ENCODE results near the gene LCN6. TPM values are rescaled to one million over a fixed set of nuclear protein-coding genes. Genes with fewer than 3 reads are reported as not detected.
"Not testable (repeated sequence)": the region's sequence is repeated elsewhere in the genome, so short reads cannot be mapped to it uniquely, and the experiment has no call there.

Gene LCN6
- total and polyA plus RNA-seq, 5 experiments from 2014 or later = not detected

- no peak for DNase-seq
- Mint-ChIP-seq H3K36me3 (no peaks in the 10 kb centered on the region), H3K27ac (no peak overlapping the region), H3K4me1 (peaks cover 0 to 16% (median 6%) of the 10 kb centered on the region in 4 donors), H3K27me3 (peaks cover 2 to 21% (median 13%) of the 10 kb centered on the region in 5 donors), H3K9me3 (no peaks in the 10 kb centered on the region), H3K4me3 (no peak overlapping the region)
- POLR2A ChIA-PET = no interaction called here
- no peak for ATAC-seq
These were observed 41.3 kb downstream of the LCN6 start for GRCh38 chr9:136707011-136707410.

- POLR2A ChIA-PET = no interaction called here
These were observed 42.8 kb downstream of the LCN6 start for GRCh38 chr9:136705564-136705963.

GRCh38 chr9:136704741-136705140 lies 43.6 kb downstream of the LCN6 start:
- H3K9me3 Mint-ChIP-seq, H3K4me3 Mint-ChIP-seq, H3K27me3 Mint-ChIP-seq, H3K36me3 Mint-ChIP-seq, H3K27ac Mint-ChIP-seq, DNase-seq, ATAC-seq, POLR2A ChIA-PET: not testable (repeated sequence)
- peaks cover 11 to 32% (median 18%) of the 10 kb centered on the region in 4 donors for H3K4me1 Mint-ChIP-seq

More at GRCh38 chr9:136705564-136705963, 42.8 kb downstream of the LCN6 start:
- H3K9me3 Mint-ChIP-seq = no peaks in the 10 kb centered on the region
- no peak for ATAC-seq
- H3K36me3 Mint-ChIP-seq = no peaks in the 10 kb centered on the region
- no peak for DNase-seq
- H3K27ac Mint-ChIP-seq = peak overlapping the region in 2 of 10 donors; percentile 3 to 33
- no peak overlapping the region for H3K4me3 Mint-ChIP-seq
- H3K4me1 Mint-ChIP-seq = peaks cover 9 to 26% (median 13%) of the 10 kb centered on the region in 4 donors
- peaks cover 2 to 10% (median 7%) of the 10 kb centered on the region in 5 donors for H3K27me3 Mint-ChIP-seq

GRCh38 chr9:136703276-136703860 lies 45.0 kb downstream of the LCN6 start:
- Mint-ChIP-seq H3K36me3 (no peaks in the 10 kb centered on the region), H3K27ac (peak overlapping the region in 5 of 10 donors; percentile 6 to 67 (median 28)), H3K4me3 (no peak overlapping the region), H3K9me3 (no peaks in the 10 kb centered on the region), H3K4me1 (peaks cover 11 to 33% (median 19%) of the 10 kb centered on the region in 4 donors), H3K27me3 (peaks cover 0 to 3% (median 0%) of the 10 kb centered on the region in 5 donors)
- DNase-seq (no peak), ATAC-seq (no peak)
- POLR2A ChIA-PET = interaction anchor here (1.0 kb wide), 2 partner anchors 16 to 23 kb away, joined by 3 read pairs; no protein-coding TSS in a partner anchor

- Mint-ChIP-seq H3K4me1 (peaks cover 14 to 43% (median 31%) of the 10 kb centered on the region in 4 donors), H3K36me3 (no peaks in the 10 kb centered on the region), H3K9me3 (no peaks in the 10 kb centered on the region), H3K4me3 (peak overlapping the region; percentile 73 to 90 (median 85)), H3K27me3 (peaks cover 0 to 7% (median 0%) of the 10 kb centered on the region in 5 donors), H3K27ac (peak overlapping the region in 9 of 10 donors; percentile 82 to 96 (median 95))
- ATAC-seq (no peak), DNase-seq (no peak)
- POLR2A ChIA-PET = interaction anchor here (0.7 to 2.7 kb wide), 4 partner anchors 13 to 160 kb away, joined by 3 to 19 read pairs (median 5); no protein-coding TSS in a partner anchor
These were observed 46.7 kb downstream of the LCN6 start for GRCh38 chr9:136701668-136702053.

- Mint-ChIP-seq H3K4me3 (peak overlapping the region; percentile 73 to 90 (median 85)), H3K27ac (peak overlapping the region; percentile 82 to 96 (median 95)), H3K9me3 (no peaks in the 10 kb centered on the region), H3K27me3 (peaks cover 0 to 7% (median 0%) of the 10 kb centered on the region in 5 donors), H3K4me1 (peaks cover 14 to 43% (median 33%) of the 10 kb centered on the region in 4 donors), H3K36me3 (no peaks in the 10 kb centered on the region)
- POLR2A ChIA-PET = interaction anchor here (0.7 to 2.7 kb wide), 4 partner anchors 13 to 1013 kb away, joined by 4 to 19 read pairs (median 4); no protein-coding TSS in a partner anchor
- DNase-seq = peak in 9 of 10 donors; percentile 31 to 77 (median 65)
- ATAC-seq = peak; percentile 84
These were observed 47.2 kb downstream of the LCN6 start for GRCh38 chr9:136700959-136701667.

- Mint-ChIP-seq H3K27ac (peak overlapping the region in 7 of 10 donors; percentile 18 to 96 (median 88)), H3K4me3 (peak overlapping the region in 4 of 10 donors; percentile 14 to 87 (median 80)), H3K4me1 (peaks cover 14 to 42% (median 39%) of the 10 kb centered on the region in 4 donors), H3K36me3 (no peaks in the 10 kb centered on the region), H3K9me3 (no peaks in the 10 kb centered on the region), H3K27me3 (peaks cover 0 to 7% (median 0%) of the 10 kb centered on the region in 5 donors)
- no peak for ATAC-seq
- POLR2A ChIA-PET = interaction anchor here (0.7 to 2.7 kb wide), 3 partner anchors 14 to 397 kb away, joined by 4 to 19 read pairs (median 4); no protein-coding TSS in a partner anchor
- DNase-seq = no peak
These were observed 48.0 kb downstream of the LCN6 start for GRCh38 chr9:136700304-136700703.

- DNase-seq (no peak), ATAC-seq (no peak)
- Mint-ChIP-seq H3K4me1 (peaks cover 14 to 45% (median 39%) of the 10 kb centered on the region in 4 donors), H3K27me3 (peaks cover 0 to 7% (median 0%) of the 10 kb centered on the region in 5 donors), H3K36me3 (no peaks in the 10 kb centered on the region), H3K27ac (peak overlapping the region in 1 of 10 donors; percentile 59), H3K9me3 (no peaks in the 10 kb centered on the region), H3K4me3 (peak overlapping the region in 2 of 10 donors; percentile 31 to 55)
- POLR2A ChIA-PET = interaction anchor here (0.6 to 1.1 kb wide), 3 partner anchors 29 to 65 kb away, joined by 3 to 4 read pairs (median 4); no protein-coding TSS in a partner anchor
These were observed 49.6 kb downstream of the LCN6 start for GRCh38 chr9:136698635-136699246.

GRCh38 chr9:136697821-136698526 lies 50.4 kb downstream of the LCN6 start:
- ATAC-seq (no peak), DNase-seq (no peak)
- POLR2A ChIA-PET = interaction anchor here (0.7 to 1.9 kb wide), 2 partner anchors 30 to 31 kb away, joined by 3 to 5 read pairs; no protein-coding TSS in a partner anchor
- Mint-ChIP-seq H3K27ac (no peak overlapping the region), H3K4me1 (peaks cover 14 to 45% (median 35%) of the 10 kb centered on the region in 4 donors), H3K27me3 (peaks cover 0 to 10% (median 0%) of the 10 kb centered on the region in 5 donors), H3K36me3 (no peaks in the 10 kb centered on the region), H3K4me3 (peak overlapping the region in 2 of 10 donors; percentile 33 to 54), H3K9me3 (no peaks in the 10 kb centered on the region)

GRCh38 chr9:136697146-136697820 lies 51.0 kb downstream of the LCN6 start:
- DNase-seq = no peak
- no peak for ATAC-seq
- Mint-ChIP-seq H3K27me3 (peaks cover 0 to 10% (median 0%) of the 10 kb centered on the region in 5 donors), H3K9me3 (no peaks in the 10 kb centered on the region), H3K27ac (peak overlapping the region in 2 of 10 donors; percentile 77 to 78), H3K4me1 (peaks cover 14 to 45% (median 34%) of the 10 kb centered on the region in 4 donors), H3K36me3 (no peaks in the 10 kb centered on the region), H3K4me3 (peak overlapping the region in 3 of 10 donors; percentile 28 to 60 (median 54))
- POLR2A ChIA-PET = interaction anchor here (0.5 to 1.9 kb wide), 2 partner anchors 30 to 355 kb away, joined by 3 to 5 read pairs; no protein-coding TSS in a partner anchor

- POLR2A ChIA-PET = interaction anchor here (1.4 to 1.9 kb wide), 2 partner anchors 25 to 31 kb away, joined by 3 to 5 read pairs; no protein-coding TSS in a partner anchor
- Mint-ChIP-seq H3K27ac (no peak overlapping the region), H3K4me3 (peak overlapping the region in 2 of 10 donors; percentile 65 to 68), H3K36me3 (no peaks in the 10 kb centered on the region), H3K4me1 (peaks cover 12 to 40% (median 30%) of the 10 kb centered on the region in 4 donors), H3K9me3 (no peaks in the 10 kb centered on the region), H3K27me3 (peaks cover 0 to 10% (median 0%) of the 10 kb centered on the region in 5 donors)
- no peak for DNase-seq
- ATAC-seq = no peak
These were observed 51.8 kb downstream of the LCN6 start for GRCh38 chr9:136696502-136696901.

All from naive thymus-derived CD8-positive, alpha-beta T cell (primary cell).